ENCODE measurements around the gene XIRP2.
"Not testable (repeated sequence)": the region's sequence is repeated elsewhere in the genome, so short reads cannot be mapped to it uniquely, and the experiment has no call there.

XIRP2 gene

GRCh38 chr2:167212014-167212648, 323.9 kb downstream of the XIRP2 start:
- no peak for DNase-seq

DNA sequence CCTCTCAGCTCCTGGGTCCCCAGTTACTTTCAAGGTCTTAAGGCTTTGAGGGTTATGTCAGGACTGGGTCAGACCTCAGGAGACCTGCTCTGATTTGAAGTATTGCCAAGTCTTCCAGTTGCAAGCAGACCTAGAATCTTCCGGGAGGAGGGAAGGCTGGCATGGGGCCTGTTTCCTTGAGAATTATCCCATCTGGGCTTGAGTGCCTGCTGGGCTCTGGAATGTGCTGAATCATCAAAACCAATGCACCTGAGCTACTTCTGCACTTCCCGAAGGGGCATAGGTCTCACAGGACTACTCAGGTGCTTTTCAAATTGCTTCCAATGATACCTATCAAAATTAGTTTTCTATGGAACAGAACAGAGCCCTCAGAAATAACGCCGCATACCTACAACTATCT, 327.3 kb downstream of the XIRP2 start:
- no peak for DNase-seq

GRCh38 chr2:167237478-167237877, 349.2 kb downstream of the XIRP2 start:
- DNase-seq, result no peak

DNA sequence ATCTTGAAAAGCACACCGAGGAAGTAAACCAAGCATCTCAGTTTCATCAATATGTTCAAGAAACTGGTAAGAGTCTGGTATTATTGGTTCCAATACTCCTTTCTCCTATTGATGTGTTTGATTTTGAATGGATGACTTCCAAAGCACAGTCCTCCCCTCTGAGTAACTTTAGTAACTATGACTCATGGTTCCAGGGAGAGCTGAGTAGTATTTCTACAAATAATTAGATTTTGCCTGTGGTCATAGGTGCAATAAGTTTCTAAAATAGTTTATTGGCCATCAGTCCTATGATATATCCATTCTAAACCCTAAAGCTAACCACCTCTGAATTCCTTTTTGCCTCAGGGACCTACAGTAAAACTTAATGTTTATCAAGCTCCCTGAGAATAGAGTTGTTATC, 352.4 kb downstream of the XIRP2 start:
- no peak for DNase-seq

DNA sequence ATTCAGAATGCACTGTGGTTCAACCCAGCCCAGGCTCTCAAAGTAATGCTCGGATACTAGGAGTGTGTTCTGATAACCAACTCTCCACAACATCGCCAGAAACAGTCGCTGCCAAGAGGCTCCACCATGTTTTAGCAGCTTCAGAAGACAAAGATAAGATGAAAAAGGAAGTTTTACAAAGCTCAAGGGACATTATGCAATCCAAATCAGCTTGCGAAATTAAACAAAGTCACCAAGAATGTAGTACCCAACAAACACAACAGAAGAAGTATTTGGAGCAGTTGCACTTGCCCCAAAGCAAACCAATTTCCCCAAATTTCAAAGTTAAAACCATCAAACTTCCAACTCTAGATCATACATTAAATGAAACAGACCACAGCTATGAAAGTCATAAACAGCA, 360.9 kb downstream of the XIRP2 start:
- DNase-seq, result no peak

GRCh38 chr2:167253025-167253424, 364.7 kb downstream of the XIRP2 start:
- no peak for DNase-seq

- DNase-seq, result no peak
Observed at GRCh38 chr2:167254721-167255120, 366.4 kb downstream of the XIRP2 start.

GRCh38 chr2:167258712-167259111, 370.4 kb downstream of the XIRP2 start:
- no peak for DNase-seq

- DNase-seq, result no peak
Observed at GRCh38 chr2:167264380-167264779, 376.1 kb downstream of the XIRP2 start.

DNA sequence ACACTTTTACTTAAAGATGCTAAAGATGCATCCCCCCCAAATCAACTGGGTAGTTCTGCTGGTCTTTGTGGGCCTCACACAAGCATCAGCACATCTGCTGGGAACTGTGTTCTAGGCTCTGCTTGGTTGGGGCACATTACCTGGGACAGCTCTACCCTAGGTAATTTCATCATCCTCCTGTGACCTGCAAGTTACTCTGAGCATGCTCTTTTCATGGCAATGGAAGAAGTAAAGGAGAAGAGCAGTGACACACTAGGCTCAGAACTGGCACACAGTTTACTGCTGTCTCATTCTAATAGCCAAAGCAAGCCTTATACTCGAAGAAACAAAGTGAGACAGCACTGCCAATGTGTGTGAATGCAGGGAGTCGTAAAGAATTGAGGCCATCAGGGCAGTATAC, 376.7 kb downstream of the XIRP2 start:
- no peak for DNase-seq

GRCh38 chr2:167265722-167266121, 377.4 kb downstream of the XIRP2 start:
- DNase-seq, result no peak

DNA sequence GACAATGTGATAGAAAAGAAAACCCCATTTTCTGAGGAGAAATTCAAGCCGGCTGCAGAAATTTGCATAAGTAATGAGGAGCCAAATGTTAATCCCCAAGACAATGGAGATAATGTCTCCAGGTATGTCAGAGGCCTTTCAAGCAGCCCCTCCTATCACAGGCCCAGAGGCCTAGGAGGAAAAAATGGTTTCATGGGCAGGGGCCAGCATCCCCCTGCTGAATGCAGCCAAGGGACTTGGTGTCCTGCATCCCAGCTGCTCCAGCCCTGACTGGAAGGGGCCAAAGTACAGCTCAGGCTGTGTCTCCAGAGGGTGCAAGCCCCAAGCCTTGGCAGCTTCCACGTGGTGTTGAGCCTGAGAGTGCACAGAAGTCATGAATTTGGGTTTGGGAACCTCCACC, 380.0 kb downstream of the XIRP2 start:
- not testable (repeated sequence) for DNase-seq

DNA sequence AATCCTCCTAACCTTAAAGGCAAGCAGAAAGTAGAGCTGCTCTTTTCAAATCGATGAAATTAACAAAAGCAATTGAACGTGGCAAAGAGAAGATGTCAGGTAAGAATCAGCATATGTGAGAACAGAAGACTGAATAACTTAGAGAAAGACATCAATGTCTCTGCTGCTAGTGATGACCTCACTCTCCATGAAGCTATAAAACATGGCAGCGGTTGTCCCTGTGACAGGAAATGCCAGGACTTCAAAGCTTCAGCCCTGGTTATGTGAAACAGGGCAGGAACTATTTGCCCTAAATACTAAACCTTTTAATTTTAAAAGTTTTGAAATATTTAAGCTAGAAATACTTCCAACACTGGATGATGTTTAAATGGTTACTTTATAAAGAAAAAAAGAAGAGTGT, 383.7 kb downstream of the XIRP2 start:
- DNase-seq, result no peak

DNA sequence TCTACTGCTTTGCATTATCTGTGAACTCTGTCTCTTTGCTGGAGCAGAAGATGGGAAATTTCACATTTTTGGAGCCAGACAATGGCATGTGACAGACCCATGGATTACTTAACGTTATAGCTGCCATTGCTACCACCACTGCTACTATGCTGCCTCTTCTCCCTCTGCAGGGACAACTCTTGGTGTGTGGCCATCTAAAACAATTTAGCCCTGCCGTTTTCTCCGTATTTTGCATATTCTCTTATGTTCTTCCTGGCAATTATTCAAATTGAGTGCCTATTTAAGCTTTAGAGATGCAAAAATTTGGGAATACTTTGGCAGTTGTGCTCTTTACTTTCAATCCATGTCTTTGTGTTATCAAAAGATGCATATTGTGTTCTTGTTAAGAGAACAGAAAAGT, 386.8 kb downstream of the XIRP2 start:
- no peak for DNase-seq

DNA sequence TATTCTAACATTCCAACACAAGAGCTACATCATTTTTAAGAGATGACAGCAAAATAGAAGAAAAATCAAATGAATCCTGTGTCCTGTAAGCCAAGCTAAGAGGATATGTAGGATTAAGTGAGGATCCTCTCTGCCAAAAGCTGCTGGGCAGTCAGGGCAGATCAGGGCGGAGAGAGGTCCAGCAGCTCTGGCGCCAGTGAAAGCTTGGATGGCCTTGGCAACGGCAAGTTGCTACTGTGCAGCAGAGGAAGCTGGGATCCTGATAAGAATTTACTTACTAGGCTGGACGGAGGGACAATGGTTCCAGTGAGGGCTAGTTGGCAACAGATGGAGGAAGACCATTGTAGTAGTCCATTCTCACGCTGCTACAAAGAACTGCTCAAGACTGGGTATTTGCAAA, 391.5 kb downstream of the XIRP2 start:
- DNase-seq, result no peak

DNA sequence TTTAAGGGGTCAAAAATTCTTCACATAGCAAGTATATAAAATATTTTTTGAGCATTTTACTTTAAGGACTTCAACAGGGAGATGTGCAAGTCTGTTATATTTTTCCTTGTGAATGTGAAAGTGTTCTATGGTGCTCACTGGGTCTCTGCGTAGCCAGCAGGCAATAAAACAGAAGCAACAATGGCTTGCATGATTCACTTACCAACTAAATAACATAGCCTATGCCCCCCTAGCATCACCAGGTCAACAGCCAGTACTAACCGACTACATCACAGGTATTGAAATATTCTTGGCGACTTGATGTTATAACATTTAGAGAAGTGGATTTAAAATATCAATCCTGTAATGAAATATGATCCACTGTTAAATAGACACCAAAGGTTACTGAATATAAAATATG, 398.9 kb downstream of the XIRP2 start:
- no peak for DNase-seq

DNA sequence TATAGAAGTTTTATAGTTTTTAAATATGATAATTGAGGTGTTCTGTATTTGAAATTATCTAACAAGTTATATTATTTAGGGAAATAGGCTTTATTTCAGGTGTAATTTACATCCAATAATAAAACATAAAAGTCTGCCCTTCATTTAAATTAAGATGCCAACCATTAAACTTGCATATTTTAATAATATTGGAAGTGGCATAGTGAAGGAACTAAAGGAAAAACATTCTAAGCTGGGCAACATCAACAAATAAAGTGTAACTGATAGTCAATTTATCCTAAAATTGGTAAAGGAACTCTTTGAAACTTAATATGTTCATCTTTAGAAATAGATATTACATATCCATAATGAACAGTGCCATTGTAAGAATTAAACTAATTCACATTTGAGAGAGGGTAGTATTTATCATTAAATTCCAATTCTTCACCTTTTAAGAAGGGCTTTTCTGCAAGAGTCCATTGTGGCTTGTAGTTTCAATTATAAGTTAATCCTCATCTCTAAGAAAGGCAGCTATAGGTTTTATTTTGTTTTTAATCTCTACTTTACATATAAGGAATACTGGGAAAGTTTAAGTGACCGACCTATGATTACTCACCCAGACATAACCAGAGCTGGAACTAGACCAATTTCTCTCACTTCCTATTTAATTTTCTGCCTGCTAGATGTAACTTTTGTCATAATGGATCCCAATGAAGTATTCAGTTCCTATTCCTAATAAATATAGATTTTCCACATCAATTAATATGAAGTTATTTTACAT, 401.6 kb downstream of the XIRP2 start:
- no peak for DNase-seq

GRCh38 chr2:167292430-167293171, 404.3 kb downstream of the XIRP2 start, which contains the start of gene B3GALT1:
Gene B3GALT1 (plus strand): TSS chr2:167293001.
- peak; percentile 96 for DNase-seq

DNA sequence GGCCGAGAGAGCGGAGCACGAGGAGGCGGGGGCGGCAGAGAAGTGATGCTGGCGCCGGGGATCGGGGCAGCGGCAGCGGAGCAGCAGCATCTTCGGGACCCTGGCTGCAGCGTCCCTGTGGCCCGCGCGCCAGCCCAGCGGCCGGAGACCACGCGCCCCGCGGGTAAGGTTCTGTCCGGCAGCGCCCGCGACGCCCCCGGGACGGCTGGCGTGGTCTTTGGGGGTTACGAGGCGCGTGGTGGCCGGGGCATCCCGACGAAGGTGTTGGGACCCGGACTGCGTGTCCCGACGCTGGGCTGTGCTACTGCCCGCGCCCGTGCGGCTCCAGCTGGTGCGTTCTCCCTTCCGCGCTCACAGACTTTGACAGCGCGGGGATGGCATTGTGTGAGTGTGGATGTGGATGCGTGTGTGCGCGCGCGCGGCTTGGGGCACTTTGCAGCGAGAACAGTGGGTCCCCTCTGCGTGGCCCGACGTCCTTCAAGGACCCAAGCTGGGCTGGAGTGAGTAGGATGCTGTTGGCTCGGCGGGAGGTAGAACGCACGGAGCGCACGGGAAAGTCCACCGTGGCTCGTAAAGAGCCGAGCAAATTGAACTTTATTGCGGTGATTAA, 405.0 kb downstream of the XIRP2 start:
- no peak for DNase-seq

DNA sequence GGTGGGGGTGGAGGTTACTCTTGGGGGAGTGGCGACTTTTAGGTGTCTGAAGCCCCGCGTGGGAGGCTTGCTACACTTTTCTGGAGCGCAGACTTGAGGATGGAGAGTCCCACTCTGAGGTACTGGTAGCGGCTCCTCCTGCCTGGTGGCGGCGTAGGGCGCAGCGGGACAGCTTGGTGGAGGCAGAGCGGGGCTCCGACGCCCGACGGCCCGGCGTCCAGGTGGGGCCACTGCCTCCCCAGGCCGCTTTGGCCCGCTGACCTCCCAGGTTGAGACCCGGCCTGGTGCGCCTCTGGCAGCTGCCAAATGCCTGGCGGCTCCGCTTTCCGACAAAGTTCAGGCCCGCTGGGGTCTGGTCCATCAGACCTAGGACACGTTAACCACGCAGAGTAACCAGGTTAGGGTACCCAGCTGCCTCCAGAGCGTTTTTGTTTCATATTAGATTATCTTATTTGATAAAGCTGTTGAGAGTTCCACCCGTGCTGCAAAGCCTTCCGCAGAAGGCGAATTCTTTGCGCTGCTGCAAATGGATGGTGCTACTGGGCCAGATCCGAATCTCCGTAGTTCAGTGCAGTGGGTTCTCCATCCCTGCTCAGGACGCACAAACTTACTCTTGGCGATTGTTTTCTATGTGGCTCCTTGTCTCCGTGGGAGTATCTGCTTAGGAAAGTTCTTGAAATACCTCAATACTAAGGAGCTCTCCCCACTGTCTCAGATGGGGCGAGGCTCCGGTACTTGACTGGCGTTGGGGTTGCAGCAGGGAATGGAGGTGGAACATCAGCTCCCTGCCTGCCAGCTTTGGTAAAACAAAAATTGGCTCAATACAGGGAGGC, 405.9 kb downstream of the XIRP2 start:
- DNase-seq, result peak; percentile 36

GRCh38 chr2:167294776-167295140, 406.5 kb downstream of the XIRP2 start:
- DNase-seq, result no peak

DNA sequence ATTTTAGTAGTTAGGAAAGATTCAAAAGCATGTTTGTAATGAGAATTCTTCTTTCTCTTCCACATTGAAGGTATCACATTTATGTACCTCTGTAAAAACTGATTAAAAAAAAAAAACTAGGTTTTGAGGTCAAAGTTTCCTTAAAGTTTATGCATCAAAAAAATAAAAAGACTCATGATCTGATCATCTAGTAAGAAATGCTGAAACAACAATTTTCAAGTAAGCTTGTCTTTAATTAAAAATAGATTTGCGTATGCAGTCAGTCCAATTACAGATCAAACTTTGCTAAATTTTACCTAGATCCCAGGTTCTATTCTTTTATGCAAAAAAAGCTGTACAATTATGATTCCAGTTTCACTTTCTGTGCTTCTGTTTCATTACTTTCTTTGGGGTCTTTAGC, 409.0 kb downstream of the XIRP2 start:
- DNase-seq, result no peak

DNA sequence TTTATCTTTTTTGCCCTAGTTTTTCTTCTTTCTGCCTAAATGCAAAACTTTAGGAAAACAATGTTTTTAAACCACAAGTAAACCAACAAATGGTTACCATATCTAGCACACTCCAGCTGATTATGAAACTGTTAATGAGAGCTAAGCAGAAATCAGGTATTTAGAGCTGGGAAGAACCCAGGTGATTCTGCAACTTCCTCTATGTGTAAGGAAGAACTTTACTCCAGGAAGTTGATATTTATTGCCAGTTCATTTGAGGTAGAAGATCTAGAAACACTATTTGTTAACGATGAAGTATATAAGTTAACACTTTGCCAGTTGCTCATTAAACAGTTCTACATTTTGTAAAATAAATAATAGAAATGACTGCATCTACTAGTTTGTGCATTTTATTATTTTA, 409.7 kb downstream of the XIRP2 start:
- DNase-seq, result no peak

All from right hindlimb (tissue), 1 donor.